ENCODE data around the gene ZRANB1.

GRCh38 chr10:124953421-124953820 lies 11.5 kb downstream of the ZRANB1 start:
- TF ChIP-seq POLR2A (IDR thresholded peaks at IDR 0.05), result no peak
- TF ChIP-seq, protein P1, sequence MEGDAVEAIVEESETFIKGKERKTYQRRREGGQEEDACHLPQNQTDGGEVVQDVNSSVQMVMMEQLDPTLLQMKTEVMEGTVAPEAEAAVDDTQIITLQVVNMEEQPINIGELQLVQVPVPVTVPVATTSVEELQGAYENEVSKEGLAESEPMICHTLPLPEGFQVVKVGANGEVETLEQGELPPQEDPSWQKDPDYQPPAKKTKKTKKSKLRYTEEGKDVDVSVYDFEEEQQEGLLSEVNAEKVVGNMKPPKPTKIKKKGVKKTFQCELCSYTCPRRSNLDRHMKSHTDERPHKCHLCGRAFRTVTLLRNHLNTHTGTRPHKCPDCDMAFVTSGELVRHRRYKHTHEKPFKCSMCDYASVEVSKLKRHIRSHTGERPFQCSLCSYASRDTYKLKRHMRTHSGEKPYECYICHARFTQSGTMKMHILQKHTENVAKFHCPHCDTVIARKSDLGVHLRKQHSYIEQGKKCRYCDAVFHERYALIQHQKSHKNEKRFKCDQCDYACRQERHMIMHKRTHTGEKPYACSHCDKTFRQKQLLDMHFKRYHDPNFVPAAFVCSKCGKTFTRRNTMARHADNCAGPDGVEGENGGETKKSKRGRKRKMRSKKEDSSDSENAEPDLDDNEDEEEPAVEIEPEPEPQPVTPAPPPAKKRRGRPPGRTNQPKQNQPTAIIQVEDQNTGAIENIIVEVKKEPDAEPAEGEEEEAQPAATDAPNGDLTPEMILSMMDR (IDR thresholded peaks at IDR 0.05), result no peak

Measured in testis (tissue), 2 donors.